Keratinocyte (primary cell): ENCODE measurements around the gene CTNNA3.

Experiments
- EZH2 ChIP-seq: IDR thresholded peaks from one replicate; pipeline ENCODE4 v1.6.1; 2012; ENCODE audit warnings: inconsistent platforms, mild to moderate bottlenecking, low read length, moderate library complexity
- TF ChIP-seq, protein P1 (sequence below), 3 experiments: IDR thresholded peaks in 1 of 3; conservative IDR thresholded peaks in 1 of 3; optimal IDR thresholded peaks in 1 of 3; 2 replicates in 2 of 3; 3 replicates in 1 of 3; pipeline versions ENCODE3 to v1.5.1; 2011; ENCODE audit warnings: low read length in 3 of 3, mild to moderate bottlenecking in 3 of 3, moderate library complexity in 2 of 3, control low read depth in 1 of 3, inconsistent platforms in 1 of 3; ENCODE audit not compliant: insufficient read depth in 2 of 3; ENCODE audit errors: extremely low read depth in 1 of 3

DNA sequence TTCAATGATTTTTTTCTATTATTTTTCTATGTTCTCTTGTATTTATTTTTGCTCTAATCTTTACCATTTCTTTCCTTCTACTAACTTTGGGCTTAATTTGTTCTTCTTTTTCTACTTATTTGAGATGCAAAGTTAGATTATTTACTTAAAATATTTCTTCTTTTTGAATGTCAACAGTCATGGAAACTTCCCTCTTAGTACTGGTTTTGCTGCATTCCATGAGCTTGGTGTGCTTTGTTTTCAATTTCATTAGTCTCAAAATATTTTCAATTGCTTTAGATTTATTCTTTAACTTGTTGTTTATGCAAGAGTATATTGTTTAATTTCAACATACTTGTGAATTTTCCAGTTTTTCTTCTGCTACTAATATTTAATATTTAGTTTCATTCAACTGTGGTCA, 539.8 kb downstream of the CTNNA3 start:
- no peak for TF ChIP-seq EZH2
- TF ChIP-seq, protein P1, sequence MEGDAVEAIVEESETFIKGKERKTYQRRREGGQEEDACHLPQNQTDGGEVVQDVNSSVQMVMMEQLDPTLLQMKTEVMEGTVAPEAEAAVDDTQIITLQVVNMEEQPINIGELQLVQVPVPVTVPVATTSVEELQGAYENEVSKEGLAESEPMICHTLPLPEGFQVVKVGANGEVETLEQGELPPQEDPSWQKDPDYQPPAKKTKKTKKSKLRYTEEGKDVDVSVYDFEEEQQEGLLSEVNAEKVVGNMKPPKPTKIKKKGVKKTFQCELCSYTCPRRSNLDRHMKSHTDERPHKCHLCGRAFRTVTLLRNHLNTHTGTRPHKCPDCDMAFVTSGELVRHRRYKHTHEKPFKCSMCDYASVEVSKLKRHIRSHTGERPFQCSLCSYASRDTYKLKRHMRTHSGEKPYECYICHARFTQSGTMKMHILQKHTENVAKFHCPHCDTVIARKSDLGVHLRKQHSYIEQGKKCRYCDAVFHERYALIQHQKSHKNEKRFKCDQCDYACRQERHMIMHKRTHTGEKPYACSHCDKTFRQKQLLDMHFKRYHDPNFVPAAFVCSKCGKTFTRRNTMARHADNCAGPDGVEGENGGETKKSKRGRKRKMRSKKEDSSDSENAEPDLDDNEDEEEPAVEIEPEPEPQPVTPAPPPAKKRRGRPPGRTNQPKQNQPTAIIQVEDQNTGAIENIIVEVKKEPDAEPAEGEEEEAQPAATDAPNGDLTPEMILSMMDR (optimal IDR thresholded peaks at IDR 0.05 in 1 of 3, IDR thresholded peaks at IDR 0.05 in 1 of 3, conservative IDR thresholded peaks at IDR 0.05 in 1 of 3; ENCODE audit: extremely low read depth in 1 of 3, insufficient read depth in 2 of 3, low read length in 3 of 3) = no peak
